Measurements from ENCODE around the gene ZBTB48. TPM values are rescaled to one million over a fixed set of nuclear protein-coding genes. Genes with fewer than 3 reads are reported as not detected.
A peak's percentile ranks its signal among the peaks of the same experiment; 100 is the strongest.
"Not testable (repeated sequence)": the region's sequence is repeated elsewhere in the genome, so short reads cannot be mapped to it uniquely, and the experiment has no call there.

ZBTB48 gene
- polyA plus RNA-seq = 10 to 100 TPM; 19.0 to 31.4 (median 19.3) TPM

- WGBS, 3 donors = 12 to 16% (median 15%) methylated on average over 47 to 58 of the region's 58 CpGs
- peak within 1 kb of the TSS; percentile 51 for H3K27ac ChIP-seq (ENCODE audit: low read depth, low read length)
Observed at GRCh38 chr1:6579374-6580118, at the start of gene ZBTB48. Gene ZBTB48, plus strand, starts transcription at chr1:6579994. Its CDS starts 616 bp downstream, at chr1:6580610.

DNA sequence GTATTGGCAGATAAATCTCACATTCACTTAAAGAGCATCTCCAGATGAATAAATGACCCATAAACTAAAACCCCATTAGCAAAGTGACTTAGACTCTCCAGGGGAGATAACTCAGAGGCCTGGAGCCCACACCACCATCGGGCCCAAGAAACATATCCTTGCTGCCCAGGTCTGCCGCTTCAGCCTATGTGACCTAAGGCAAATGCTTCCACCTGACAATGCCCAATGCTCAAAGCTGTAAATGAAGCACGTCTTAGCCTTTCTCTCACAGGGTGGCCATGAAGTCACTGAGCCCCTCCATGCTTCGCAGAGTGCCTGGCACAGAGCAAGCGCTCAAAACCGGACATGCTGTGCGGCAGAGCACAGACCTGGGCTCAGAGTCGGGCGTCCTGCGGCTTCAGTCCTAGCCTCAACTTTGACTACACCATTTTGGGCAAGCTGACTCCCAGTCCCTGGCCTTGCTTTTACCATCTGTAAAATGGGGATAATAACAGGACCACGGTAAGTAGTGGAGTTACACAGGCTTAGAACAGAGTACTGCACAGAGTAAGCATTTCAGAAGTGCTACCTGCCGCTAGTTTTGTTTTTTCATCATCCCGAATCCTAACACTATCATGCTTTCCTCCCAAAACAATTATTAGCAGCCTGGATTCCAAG is 49.2 kb upstream of the ZBTB48 start:
- 97 to 98% (median 97%) methylated on average over 13 of the region's 13 CpGs for WGBS, 3 donors
- no peak overlapping the region for H3K27ac ChIP-seq (ENCODE audit: low read depth, low read length)

GRCh38 chr1:6531996-6532395 is 47.8 kb upstream of the ZBTB48 start:
- H3K27ac ChIP-seq (ENCODE audit: low read depth, low read length) = no peak overlapping the region
- WGBS, 3 donors = 87 to 90% (median 88%) methylated on average over 5 of the region's 5 CpGs

DNA sequence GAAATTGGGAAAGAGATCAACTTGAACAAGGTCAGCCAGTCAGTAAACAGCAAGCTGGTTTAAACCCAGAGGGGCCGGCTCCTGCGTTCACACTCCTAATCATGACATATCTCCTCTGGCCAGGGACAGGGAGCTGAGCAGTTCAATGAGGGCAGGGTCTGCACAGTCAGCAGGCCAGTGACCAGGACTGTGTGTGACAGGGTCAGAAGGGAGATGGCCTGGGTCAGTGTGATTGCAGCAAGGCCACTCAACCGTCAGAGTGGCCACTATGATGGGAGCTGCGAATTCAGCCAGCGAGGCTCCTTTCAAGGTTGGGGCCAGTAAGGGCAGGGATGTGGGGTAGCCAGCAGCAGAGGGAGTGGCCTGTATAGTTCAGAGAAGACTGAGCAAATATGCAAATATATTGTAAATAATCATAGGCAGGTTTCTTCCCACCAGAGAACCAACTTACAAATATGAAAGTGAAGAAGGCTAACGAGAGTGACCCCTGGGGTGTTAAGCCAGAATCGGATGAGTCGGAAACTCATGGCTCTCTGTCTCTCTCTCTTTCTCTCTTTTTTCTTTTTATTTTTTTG is 45.5 kb upstream of the ZBTB48 start:
- no peak overlapping the region for H3K27ac ChIP-seq (ENCODE audit: low read depth, low read length)
- WGBS, 3 donors = 87 to 94% (median 88%) methylated on average over 8 of the region's 8 CpGs

DNA sequence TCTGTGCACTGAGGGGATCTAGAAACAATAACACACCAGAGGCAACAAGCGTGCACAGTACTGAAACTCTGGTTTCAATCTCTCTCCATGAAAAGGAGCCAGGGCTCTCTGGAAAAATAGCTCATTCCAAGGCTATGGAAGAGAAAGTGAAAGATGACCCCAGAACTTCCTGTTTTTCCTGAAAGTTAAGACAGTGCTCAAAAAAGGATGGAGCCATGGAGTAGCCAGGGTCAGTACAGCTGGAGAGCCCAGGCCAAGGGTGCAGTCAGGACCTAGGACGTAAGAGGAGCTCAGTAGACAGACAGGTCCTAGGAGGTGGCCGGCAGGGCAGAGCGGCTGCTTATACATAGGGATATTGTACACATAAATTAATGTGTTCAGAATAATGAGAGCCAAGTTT is 44.6 kb upstream of the ZBTB48 start:
- no peak overlapping the region for H3K27ac ChIP-seq (ENCODE audit: low read depth, low read length)
- 88 to 96% (median 90%) methylated on average over 4 of the region's 4 CpGs for WGBS, 3 donors

GRCh38 chr1:6536291-6536690 is 43.5 kb upstream of the ZBTB48 start:
- no peak overlapping the region for H3K27ac ChIP-seq (ENCODE audit: low read depth, low read length)
- 75 to 89% (median 76%) methylated on average over 5 of the region's 5 CpGs for WGBS, 3 donors

- WGBS, 3 donors = 57 to 62% (median 58%) methylated on average over 3 of the region's 3 CpGs
- no peak overlapping the region for H3K27ac ChIP-seq (ENCODE audit: low read depth, low read length)
Observed at GRCh38 chr1:6538956-6539355, 40.8 kb upstream of the ZBTB48 start.

DNA sequence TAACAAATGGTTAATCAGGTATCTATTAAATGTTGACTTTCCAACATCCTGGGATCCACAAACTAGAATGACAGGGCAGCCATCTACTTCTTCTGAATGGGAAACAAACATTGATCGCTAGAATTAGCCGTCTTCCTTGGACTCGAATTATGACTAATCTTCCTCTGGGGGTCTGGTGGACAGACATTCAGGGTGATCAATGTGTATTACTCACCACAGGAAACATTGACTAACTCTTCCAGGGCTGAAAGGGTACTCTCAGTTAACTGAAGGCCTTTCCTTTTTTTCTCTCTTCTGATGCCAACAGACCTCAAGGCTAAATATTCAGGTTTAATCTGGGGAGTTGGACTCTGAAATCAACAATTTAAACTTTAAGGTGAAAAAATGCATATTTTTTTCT is 35.0 kb upstream of the ZBTB48 start:
- WGBS, 3 donors = 71 to 87% (median 76%) methylated on average over 3 of the region's 3 CpGs
- H3K27ac ChIP-seq (ENCODE audit: low read depth, low read length) = no peak overlapping the region

- no peak overlapping the region for H3K27ac ChIP-seq (ENCODE audit: low read depth, low read length)
- WGBS, 3 donors = 53 to 77% (median 74%) methylated on average over 10 of the region's 10 CpGs
Observed at GRCh38 chr1:6545276-6546112, 34.3 kb upstream of the ZBTB48 start.

DNA sequence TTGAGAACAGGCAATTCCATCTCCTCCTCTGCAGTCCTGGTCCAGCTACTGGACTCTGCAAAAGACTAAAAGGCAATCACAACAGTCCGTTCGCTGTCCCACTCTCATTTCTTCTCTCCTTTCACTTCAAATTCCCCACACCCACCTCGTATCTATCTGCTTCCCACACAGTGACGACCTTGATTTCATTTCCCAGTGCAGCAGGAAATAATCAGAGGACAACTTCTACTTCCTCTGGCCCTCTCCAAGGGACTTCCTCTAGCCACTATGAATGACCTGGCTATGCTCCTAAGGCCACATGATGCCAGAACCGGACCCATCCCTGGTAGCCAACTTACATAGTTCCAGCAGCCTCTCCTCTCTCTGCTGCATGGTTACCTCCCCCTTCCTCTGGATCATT is 33.5 kb upstream of the ZBTB48 start:
- H3K27ac ChIP-seq (ENCODE audit: low read depth, low read length) = no peak overlapping the region

GRCh38 chr1:6547301-6547700 is 32.5 kb upstream of the ZBTB48 start:
- WGBS, 3 donors = 56 to 70% (median 64%) methylated on average over 4 of the region's 4 CpGs
- no peak overlapping the region for H3K27ac ChIP-seq (ENCODE audit: low read depth, low read length)

More for the DNA sequence above, 33.5 kb upstream of the ZBTB48 start:
- WGBS, 3 donors = 53 to 78% (median 61%) methylated on average over 5 of the region's 5 CpGs

DNA sequence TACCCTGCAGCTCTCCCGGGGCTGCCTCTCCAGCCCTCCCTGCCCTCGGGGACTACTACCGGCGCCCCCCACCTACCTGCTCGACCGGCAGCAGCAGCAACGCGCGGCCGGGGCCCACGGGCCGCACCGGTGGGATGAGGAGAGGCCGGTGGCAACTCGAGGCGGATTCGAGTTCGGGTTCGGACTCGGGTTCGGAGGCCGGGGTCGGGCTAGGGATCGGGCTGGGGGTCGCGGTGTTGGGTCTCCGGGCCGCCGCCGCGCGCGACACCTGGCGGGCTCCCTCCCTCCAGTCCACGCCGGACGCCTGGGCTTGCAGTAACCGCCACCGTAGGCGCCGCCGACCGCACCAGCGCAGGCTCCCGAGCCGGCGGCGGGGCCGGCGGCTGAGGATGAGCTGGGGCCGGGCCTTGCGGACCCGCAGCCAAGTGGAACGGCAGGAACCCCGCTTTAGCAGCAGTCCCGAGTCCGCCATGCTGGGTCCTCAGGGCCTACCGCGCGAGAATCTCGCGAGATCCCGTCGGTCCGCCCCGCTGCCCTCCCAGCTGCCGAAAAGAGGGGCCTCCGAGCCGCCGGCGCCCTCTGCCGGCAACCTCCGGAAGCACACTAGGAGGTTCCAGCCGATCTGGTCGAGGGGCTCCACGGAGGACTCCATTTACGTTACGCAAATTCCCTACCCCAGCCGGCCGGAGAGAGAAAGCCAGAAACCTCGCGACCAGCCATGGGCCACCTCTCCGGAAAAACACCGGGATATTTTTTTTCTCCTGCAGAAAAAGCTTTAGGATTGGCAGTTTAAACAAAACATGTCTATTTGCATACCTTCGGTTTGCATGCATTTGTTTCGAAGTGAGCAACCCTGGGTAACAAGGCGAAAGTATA is 25.5 kb upstream of the ZBTB48 start, which contains the start of gene NOL9:
TSS of gene NOL9 (minus strand) at position 483 of the 876 bp plus-strand sequence. CDS start at position 472, 11 bp downstream.
- 1 to 2% (median 2%) methylated on average over 72 to 87 of the region's 87 CpGs for WGBS, 3 donors
- H3K27ac ChIP-seq (ENCODE audit: low read depth, low read length) = no peak within 1 kb of the TSS

- WGBS, 3 donors = 69 to 74% (median 73%) methylated on average over 19 of the region's 19 CpGs
- H3K27ac ChIP-seq (ENCODE audit: low read depth, low read length) = no peak within 1 kb of the TSS
Observed at GRCh38 chr1:6554907-6555778, 24.7 kb upstream of the ZBTB48 start, which contains the start of gene TAS1R1. Gene TAS1R1, plus strand, starts transcription at chr1:6555307. Its CDS starts 67 bp downstream, at chr1:6555374.

DNA sequence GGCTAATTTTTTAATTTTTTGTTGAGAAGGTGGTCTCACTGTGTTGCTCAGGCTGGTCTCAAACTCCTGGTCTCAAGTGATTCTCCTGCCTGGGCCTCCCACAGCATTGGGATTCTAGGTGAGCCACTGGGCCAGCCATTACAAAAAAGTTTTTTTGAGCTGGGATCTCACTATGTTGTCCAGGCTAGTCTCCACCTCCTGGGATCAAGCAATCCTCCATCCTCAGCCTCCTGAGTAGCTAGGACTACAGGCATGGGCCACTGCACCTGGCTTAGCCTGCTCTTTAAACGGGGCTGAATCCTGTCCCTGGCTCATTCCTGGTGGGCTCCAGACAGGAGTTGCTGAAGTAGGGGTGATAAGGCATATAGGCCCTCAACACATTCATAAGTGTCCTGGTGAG is 22.2 kb upstream of the ZBTB48 start:
- WGBS, 3 donors = 84 to 91% (median 91%) methylated on average over 1 of the region's 1 CpG
- H3K27ac ChIP-seq (ENCODE audit: low read depth, low read length) = no peak overlapping the region

DNA sequence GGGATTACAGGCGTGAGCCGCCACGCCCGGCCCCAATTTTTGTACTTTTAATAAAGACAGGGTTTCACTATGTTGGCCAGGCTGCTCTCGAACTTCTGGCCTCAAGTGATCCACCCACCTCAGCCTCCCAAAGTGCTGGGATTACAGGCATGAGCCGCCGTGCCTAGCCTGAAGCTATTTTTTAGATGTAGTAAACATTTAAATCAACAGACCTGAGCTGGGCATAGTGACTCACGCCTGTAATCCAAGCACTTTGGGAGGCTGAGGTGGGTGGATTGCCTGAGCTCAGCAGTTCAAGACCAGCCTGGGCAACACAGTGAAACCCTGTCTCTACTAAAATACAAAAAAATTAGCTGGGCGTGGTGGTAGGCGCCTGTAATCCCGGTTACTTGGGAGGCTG is 20.6 kb upstream of the ZBTB48 start:
- 78 to 93% (median 92%) methylated on average over 11 of the region's 11 CpGs for WGBS, 3 donors
- not testable (repeated sequence) for H3K27ac ChIP-seq (ENCODE audit: low read depth, low read length)

- no peak overlapping the region for H3K27ac ChIP-seq (ENCODE audit: low read depth, low read length)
- WGBS, 3 donors = 66 to 67% (median 67%) methylated on average over 9 of the region's 9 CpGs
Observed at GRCh38 chr1:6560267-6560666, 19.5 kb upstream of the ZBTB48 start.

GRCh38 chr1:6569033-6569432 is 10.8 kb upstream of the ZBTB48 start:
- WGBS, 3 donors = 86 to 93% (median 91%) methylated on average over 11 of the region's 11 CpGs
- H3K27ac ChIP-seq (ENCODE audit: low read depth, low read length) = no peak overlapping the region

Data from adipose tissue (tissue), 3 donors.